Activated CD8-positive, alpha-beta T cell treated with anti-CD3 and anti-CD28 coated beads, Interleukin-2, amount 10 ng/mL, durations not matched to agents 7 days and 5 days (primary cell): ENCODE results near the gene ESYT1. TPM values are rescaled to one million over a fixed set of nuclear protein-coding genes. Genes with fewer than 3 reads are reported as not detected.
A peak's percentile ranks its signal among the peaks of the same experiment; 100 is the strongest.

Source experiments
- ATAC-seq: fragments of 150-1000 bp; cut with Tn5 transposase; one replicate; pipeline ENCODE4 v1.10.0; 2021; ENCODE audit warnings: moderate library complexity
- CTCF ChIA-PET: fragments of 350-600 bp; sonication (Branson Sonifier 250); formaldehyde crosslinking; loops from one replicate; lab custom pipeline; 2021; ENCODE audit warnings: antibody characterized with exemption; lab: Charles Lee
- POLR2A ChIA-PET: fragments of 350-600 bp; sonication (Branson Sonifier 250); formaldehyde crosslinking; loops from one replicate; lab custom pipeline; 2021; ENCODE audit warnings: antibody characterized with exemption; lab: Charles Lee
- DNase-seq: peaks from one replicate; pipeline ENCODE4 v3.0.0-alpha.2; 2020
- H3K27ac Mint-ChIP-seq: one replicate; pipeline ENCODE4 v1.8.0; 2021; ENCODE audit warnings: mild to moderate bottlenecking, mixed read lengths
- H3K27me3 Mint-ChIP-seq: one replicate; pipeline ENCODE4 v1.8.0; 2021; ENCODE audit warnings: low read depth, mixed read lengths
- H3K36me3 Mint-ChIP-seq: one replicate; pipeline ENCODE4 v1.8.0; 2021; ENCODE audit warnings: low read depth, mixed read lengths
- H3K4me1 Mint-ChIP-seq: one replicate; pipeline ENCODE4 v1.8.0; 2021; ENCODE audit warnings: low read depth, mixed read lengths
- H3K4me3 Mint-ChIP-seq: one replicate; pipeline ENCODE4 v1.8.0; 2021; ENCODE audit warnings: mild to moderate bottlenecking, mixed read lengths
- H3K9me3 Mint-ChIP-seq: one replicate; pipeline ENCODE4 v1.8.0; 2022; ENCODE audit warnings: mixed read lengths; ENCODE audit not compliant: insufficient read depth
- total RNA-seq, 2 experiments: library from RNA; stranded (reverse); gene quantifications; one replicate each; pipeline ENCODE4 v1.2.3, GENCODE V29; 2021

The ESYT1 gene
- total RNA-seq, 2 experiments from 2014 or later: 317 to 333 TPM

GRCh38 chr12:56145217-56145616 is 17.1 kb downstream of the ESYT1 start:
- no peaks in the 10 kb centered on the region for H3K27me3 Mint-ChIP-seq
- ATAC-seq: no peak
- DNase-seq: no peak
- H3K27ac Mint-ChIP-seq: no peak overlapping the region
- H3K4me1 Mint-ChIP-seq: peaks cover 32% of the 10 kb centered on the region
- ChIA-PET CTCF (no interaction called here), POLR2A (interaction anchor here (1.8 to 4.1 kb wide), 2 partner anchors 17 kb away, joined by 10 to 30 read pairs; partner anchors contain the start of gene ESYT1)
- peaks cover 49% of the 10 kb centered on the region for H3K36me3 Mint-ChIP-seq
- H3K4me3 Mint-ChIP-seq: no peak overlapping the region
- no peaks in the 10 kb centered on the region for H3K9me3 Mint-ChIP-seq

DNA sequence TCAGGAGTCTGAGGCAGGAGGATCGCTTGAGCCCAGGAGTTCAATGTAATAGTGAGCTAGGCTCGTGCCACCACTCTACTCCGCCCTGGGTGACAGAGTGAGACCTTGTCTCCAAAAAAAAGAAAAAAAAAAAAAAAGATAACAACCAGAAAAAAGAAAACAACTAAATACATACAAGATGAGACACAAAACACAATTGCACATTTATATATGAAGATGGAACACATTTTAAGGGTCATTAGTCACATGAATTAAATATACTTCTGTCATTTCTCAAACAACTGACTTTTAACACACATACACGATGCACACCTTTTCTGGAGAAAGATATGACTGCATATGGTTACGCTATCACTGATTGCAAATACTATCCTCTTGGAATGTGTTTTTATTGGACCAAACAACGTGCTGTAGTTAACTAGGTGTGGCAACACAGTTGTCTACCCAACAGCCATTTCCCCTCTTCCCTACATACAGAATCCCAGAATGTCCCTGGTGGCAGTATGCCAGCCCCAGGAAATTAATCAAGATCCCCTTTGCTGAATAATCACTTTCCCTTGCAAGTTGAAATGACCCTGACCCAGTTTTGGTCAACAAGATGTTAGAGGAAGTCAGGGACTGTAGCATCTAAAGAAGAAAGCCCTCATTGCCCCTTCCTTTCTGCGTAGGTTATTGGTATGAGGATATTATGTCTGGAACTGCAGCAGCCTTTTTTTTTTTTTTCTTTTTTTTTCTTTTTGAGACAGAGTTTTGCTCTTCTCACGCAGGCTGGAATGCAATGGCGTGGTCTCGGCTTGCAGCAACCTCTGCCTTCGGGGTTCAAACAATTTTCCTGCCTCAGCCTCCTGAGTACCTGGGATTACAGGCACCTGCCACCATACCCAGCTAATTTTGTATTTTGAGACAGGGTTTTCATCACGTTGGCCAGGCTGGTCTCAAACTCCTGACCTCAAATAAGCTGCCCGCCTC is 18.7 kb downstream of the ESYT1 start:
- Mint-ChIP-seq H3K27me3 (no peaks in the 10 kb centered on the region), H3K36me3 (peaks cover 39% of the 10 kb centered on the region), H3K27ac (peak overlapping the region; percentile 25), H3K4me3 (no peak overlapping the region), H3K4me1 (peaks cover 39% of the 10 kb centered on the region), H3K9me3 (no peaks in the 10 kb centered on the region)
- ATAC-seq: no peak
- no peak for DNase-seq
- POLR2A ChIA-PET: no interaction called here
- CTCF ChIA-PET: no interaction called here

- ChIA-PET CTCF (interaction anchor here (0.8 to 1.3 kb wide), 2 partner anchors 23 to 24 kb away, joined by 3 to 4 read pairs; partner anchors contain the start of gene ESYT1), POLR2A (interaction anchor here (0.6 to 1.4 kb wide), 2 partner anchors 16 to 431 kb away, joined by 3 to 5 read pairs; no protein-coding TSS in a partner anchor)
- Mint-ChIP-seq H3K36me3 (peaks cover 16% of the 10 kb centered on the region), H3K27ac (peak overlapping the region; percentile 99), H3K9me3 (no peaks in the 10 kb centered on the region), H3K4me1 (peaks cover 51% of the 10 kb centered on the region), H3K4me3 (peak overlapping the region; percentile 92), H3K27me3 (no peaks in the 10 kb centered on the region)
- no peak for ATAC-seq
- DNase-seq: no peak
Measured at GRCh38 chr12:56150563-56150962, 22.5 kb downstream of the ESYT1 start.

DNA sequence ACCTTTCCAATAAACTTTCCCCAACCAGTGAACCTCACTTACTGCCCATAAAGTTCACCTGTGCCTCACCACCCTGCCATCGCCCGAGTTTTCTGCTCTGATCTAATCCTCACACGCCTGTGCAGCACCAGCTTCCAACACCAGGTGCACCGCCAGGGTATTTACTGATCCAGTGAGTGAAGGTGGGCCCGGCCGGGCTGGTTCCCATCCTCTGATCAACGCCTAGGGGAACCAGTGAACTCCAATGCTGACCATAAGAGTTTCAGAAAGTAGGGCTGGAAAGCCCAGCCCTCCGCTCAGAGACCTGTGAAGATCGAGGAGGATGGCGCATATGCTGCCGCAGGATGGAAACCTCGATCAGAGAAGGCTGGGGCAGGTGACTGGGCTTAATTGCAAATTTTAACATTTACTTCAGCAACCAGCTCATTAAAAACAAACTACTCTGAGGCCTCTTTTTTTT is 23.6 kb downstream of the ESYT1 start:
- H3K27ac Mint-ChIP-seq: peak overlapping the region; percentile 99
- CTCF ChIA-PET: interaction anchor here (0.6 to 1.5 kb wide), 13 partner anchors 9 to 327 kb away, joined by 3 to 33 read pairs (median 4); partner anchors contain the start of genes ESYT1, RNF41, SMARCC2 and TIMELESS
- peak; percentile 80 for ATAC-seq

GRCh38 chr12:56152132-56152755 is 24.2 kb downstream of the ESYT1 start, which contains the start of gene MYL6B:
Gene MYL6B, plus strand, starts transcription at chr12:56152587. Its CDS starts 1,332 bp downstream, at chr12:56153919.
- ChIA-PET CTCF (interaction anchor here (0.6 to 1.5 kb wide), 13 partner anchors 10 to 327 kb away, joined by 3 to 33 read pairs (median 4); partner anchors contain the start of genes ESYT1, RNF41, SMARCC2 and TIMELESS), POLR2A (interaction anchor here (0.7 to 1.7 kb wide), 16 partner anchors 9 to 476 kb away, joined by 3 to 23 read pairs (median 6); partner anchors contain the start of genes CS, ESYT1, PA2G4 and SMARCC2)
- Mint-ChIP-seq H3K27ac (peak within 1 kb of the TSS; percentile 99), H3K4me3 (peak within 1 kb of the TSS; percentile 92), H3K9me3 (no peaks in the 10 kb centered on the region), H3K4me1 (peaks cover 57% of the 10 kb centered on the region), H3K27me3 (no peaks in the 10 kb centered on the region), H3K36me3 (peaks cover 20% of the 10 kb centered on the region)
- DNase-seq (peak; percentile 97), ATAC-seq (peak; percentile 91)

More for the DNA sequence above, 23.6 kb downstream of the ESYT1 start:
- H3K4me1 Mint-ChIP-seq: peaks cover 55% of the 10 kb centered on the region
- peaks cover 19% of the 10 kb centered on the region for H3K36me3 Mint-ChIP-seq
- no peaks in the 10 kb centered on the region for H3K27me3 Mint-ChIP-seq
- POLR2A ChIA-PET: interaction anchor here (0.7 to 1.7 kb wide), 17 partner anchors 9 to 477 kb away, joined by 3 to 23 read pairs (median 5); partner anchors contain the start of genes CS, ESYT1, PA2G4 and SMARCC2
- no peaks in the 10 kb centered on the region for H3K9me3 Mint-ChIP-seq
- peak; percentile 80 for DNase-seq
- H3K4me3 Mint-ChIP-seq: peak overlapping the region; percentile 92

GRCh38 chr12:56152756-56153677 is 24.9 kb downstream of the ESYT1 start:
- H3K4me1 Mint-ChIP-seq: peaks cover 62% of the 10 kb centered on the region
- no peak for DNase-seq
- H3K4me3 Mint-ChIP-seq: peak overlapping the region; percentile 92
- H3K27ac Mint-ChIP-seq: peak overlapping the region; percentile 99
- no peak for ATAC-seq
- H3K9me3 Mint-ChIP-seq: no peaks in the 10 kb centered on the region
- ChIA-PET POLR2A (interaction anchor here (0.5 to 2.9 kb wide), 5 partner anchors 14 to 71 kb away, joined by 3 to 17 read pairs (median 6); partner anchors contain the start of gene ZC3H10), CTCF (no interaction called here)
- peaks cover 25% of the 10 kb centered on the region for H3K36me3 Mint-ChIP-seq
- no peaks in the 10 kb centered on the region for H3K27me3 Mint-ChIP-seq

DNA sequence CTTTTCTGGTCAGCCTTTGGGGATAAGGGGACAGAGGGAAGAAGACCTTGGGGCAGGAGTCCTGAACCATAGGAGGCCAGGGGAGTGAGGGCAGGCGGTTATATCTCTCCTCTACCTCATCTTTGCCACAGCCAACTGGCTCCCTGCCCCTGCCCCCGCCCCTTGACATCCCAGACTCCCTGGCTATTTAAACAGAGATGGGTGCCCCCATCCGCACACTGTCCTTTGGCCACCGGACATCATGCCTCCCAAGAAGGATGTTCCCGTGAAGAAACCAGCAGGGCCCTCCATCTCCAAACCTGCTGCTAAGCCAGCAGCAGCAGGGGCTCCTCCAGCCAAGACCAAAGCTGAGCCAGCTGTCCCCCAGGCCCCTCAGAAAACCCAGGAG is 25.6 kb downstream of the ESYT1 start:
- Mint-ChIP-seq H3K27me3 (no peaks in the 10 kb centered on the region), H3K27ac (peak overlapping the region; percentile 99), H3K36me3 (peaks cover 30% of the 10 kb centered on the region), H3K4me1 (peaks cover 62% of the 10 kb centered on the region), H3K4me3 (peak overlapping the region; percentile 92), H3K9me3 (no peaks in the 10 kb centered on the region)
- no peak for DNase-seq
- ChIA-PET POLR2A (interaction anchor here (0.5 to 2.9 kb wide), 6 partner anchors 13 to 70 kb away, joined by 3 to 17 read pairs (median 6); partner anchors contain the start of genes ESYT1 and ZC3H10), CTCF (interaction anchor here (1.5 kb wide), 1 partner anchor 36 kb away, joined by 12 read pairs; the partner anchor contains the start of gene ZC3H10)
- no peak for ATAC-seq

- Mint-ChIP-seq H3K4me1 (peaks cover 66% of the 10 kb centered on the region), H3K27ac (no peak overlapping the region), H3K36me3 (peaks cover 36% of the 10 kb centered on the region), H3K4me3 (no peak overlapping the region), H3K27me3 (no peaks in the 10 kb centered on the region), H3K9me3 (no peaks in the 10 kb centered on the region)
- ATAC-seq (no peak), DNase-seq (no peak)
- CTCF ChIA-PET: interaction anchor here (1.5 to 1.6 kb wide), 2 partner anchors 35 to 36 kb away, joined by 5 to 12 read pairs; partner anchors contain the start of genes SMARCC2 and ZC3H10
- POLR2A ChIA-PET: interaction anchor here (1.0 to 2.9 kb wide), 5 partner anchors 11 to 37 kb away, joined by 3 to 17 read pairs (median 7); partner anchors contain the start of genes ESYT1 and ZC3H10
Measured at GRCh38 chr12:56154246-56154771, 26.2 kb downstream of the ESYT1 start.

GRCh38 chr12:56154818-56155217 is 26.8 kb downstream of the ESYT1 start:
- no peak for DNase-seq
- Mint-ChIP-seq H3K27me3 (no peaks in the 10 kb centered on the region), H3K27ac (no peak overlapping the region), H3K4me3 (no peak overlapping the region), H3K36me3 (peaks cover 38% of the 10 kb centered on the region), H3K4me1 (peaks cover 68% of the 10 kb centered on the region), H3K9me3 (no peaks in the 10 kb centered on the region)
- POLR2A ChIA-PET: interaction anchor here (0.9 to 2.9 kb wide), 6 partner anchors 12 to 37 kb away, joined by 3 to 17 read pairs (median 6); partner anchors contain the start of genes ESYT1, SMARCC2 and ZC3H10
- CTCF ChIA-PET: interaction anchor here (1.2 to 2.6 kb wide), 4 partner anchors 26 to 108 kb away, joined by 3 to 13 read pairs (median 8); partner anchors contain the start of genes ESYT1, SMARCC2 and ZC3H10
- no peak for ATAC-seq
